Fibroblast of gingiva (primary cell): Measurements from ENCODE around the gene IQSEC1.

ENCODE experiments used
- DNase-seq: peaks from one replicate; pipeline ENCODE4 v3.0.0-alpha.2; 2011; ENCODE audit warnings: low read depth

IQSEC1 gene

GRCh38 chr3:13073326-13074005 is at the start of gene IQSEC1:
IQSEC1 (minus strand) TSS chr3:13073429; CDS start chr3:13073014, 415 bp downstream.
- no peak for DNase-seq

DNA sequence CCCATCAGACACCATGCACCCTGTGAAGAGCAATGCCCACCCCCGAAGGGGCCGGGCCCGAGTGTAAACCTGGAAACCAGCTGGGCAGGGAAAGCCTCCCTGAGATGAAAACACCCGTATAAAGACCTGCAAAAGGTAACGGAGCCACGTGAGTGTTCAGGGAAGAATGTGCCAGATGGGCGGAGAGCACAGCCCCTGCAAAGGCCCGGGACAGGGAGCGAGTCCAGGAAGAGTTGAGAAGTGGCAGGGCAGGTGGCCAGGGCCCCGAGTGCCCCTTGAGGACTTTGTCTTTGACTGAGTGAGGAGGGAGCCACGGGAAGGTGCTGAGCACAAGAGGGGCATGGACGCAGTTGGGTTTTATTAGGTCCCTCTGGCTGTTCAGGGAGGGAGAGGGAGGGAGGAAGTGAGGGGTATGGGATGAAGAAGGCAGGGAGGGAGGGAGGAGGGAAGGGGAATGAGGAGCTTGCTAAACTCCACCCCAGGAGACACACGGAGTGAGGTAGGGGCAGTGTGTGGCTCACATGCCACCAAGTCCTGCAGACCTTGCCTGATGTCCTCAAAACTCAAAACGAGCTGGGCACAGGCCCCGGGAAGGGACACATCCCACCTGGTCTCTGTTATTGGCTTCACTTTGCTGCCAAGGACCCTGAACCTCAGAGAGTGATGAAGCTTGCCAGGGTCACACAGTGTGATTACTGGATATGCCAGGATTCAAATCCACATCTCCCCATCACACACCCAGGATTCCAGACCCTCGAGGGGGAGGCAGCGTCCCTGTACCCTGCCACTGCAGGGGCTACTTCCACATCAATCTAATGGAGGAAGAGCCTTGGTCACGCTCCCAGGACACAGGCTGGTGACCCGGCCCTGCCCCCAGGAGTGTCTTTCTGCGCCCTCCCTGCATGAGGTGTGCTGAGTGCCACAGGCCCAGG is 49.1 kb upstream of the IQSEC1 start:
- no peak for DNase-seq

DNA sequence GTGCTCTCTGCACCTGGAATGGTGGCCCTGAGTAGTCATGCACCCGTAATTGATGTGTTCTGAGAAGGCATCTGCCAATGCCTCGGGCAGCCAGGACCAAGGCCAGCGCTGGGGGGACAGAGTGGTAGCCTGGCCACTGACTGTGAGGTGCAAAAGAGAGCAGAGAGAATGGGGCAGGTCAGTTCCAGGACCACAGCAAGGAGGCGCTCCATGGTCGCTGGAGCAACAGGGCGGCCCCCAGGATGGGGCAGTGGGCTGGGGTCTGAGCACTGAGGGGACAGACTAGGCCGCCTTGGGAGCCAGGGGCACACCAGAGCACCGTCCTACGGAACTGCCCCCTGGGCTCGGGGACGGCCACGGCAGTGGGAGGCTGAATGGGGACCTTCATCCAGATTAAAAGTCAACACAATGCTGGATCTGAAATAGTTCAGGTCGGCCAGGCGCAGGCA is 48.3 kb upstream of the IQSEC1 start:
- DNase-seq: no peak

- DNase-seq: no peak
Measured at GRCh38 chr3:13120928-13121552, 47.8 kb upstream of the IQSEC1 start.

DNA sequence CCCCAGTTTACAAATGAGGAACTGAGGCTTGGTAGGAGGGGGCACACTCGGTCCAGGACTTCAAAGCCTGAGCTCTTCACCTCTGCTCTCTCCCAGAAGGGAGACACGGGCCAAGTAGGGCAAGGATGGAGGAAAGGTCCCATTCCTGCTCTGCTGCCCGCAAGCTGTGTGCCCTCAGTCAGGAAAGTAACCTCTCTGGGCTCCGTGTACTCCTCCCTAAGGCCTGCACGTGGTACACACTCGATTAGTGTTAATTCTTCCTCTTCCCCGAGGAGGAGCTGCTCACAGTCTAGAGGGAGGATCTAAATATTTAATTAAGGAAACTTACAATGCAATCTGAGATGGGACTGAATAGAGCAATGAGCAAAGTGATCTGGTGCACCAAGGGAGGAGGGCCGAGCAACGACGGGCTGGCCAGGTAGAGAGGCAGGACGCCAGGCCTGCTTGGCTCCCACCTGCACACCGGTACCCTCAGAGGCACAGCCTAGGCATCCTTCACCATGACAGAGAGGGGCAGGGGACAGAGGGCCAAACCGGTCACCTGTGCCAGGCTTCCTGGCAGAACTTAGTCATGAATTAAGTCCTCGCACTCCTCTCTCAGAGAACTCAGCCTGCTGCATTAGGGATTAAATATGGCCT is 47.2 kb upstream of the IQSEC1 start:
- no peak for DNase-seq

DNA sequence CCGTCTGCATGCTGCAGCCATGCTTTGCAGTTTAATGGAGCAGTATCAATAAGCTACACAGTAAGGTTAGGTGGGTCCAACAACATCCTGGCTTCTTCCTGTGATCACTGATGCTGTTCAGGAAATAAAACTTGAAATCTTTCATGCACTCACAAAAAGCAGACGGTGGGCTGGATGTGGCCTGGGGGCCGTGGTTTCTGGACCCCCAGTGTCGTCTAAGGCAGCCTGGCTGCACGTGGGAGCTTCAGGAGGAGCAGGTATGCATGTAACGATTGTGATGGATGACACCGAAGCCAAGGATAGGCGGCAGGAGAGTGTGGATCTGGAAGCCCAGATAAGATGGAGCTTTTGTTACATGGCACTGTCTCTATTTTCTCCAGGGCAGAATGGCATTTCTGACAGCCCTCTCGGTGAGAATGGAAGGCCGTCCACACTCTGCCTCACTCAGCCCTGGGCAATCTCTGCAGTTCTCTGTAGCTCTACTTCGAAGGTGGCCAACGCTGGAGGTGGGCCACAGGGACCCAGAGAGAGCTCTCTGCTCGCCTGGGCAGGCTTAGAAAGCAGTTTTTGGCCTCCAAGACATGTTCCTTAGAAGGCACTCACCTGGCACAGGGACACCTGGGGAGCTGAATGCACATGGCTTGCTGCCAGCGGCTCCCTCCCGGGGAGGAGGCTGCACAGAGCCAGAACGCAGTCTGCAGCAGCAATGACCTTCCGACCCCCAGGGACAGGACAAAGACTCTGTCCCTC is 46.4 kb upstream of the IQSEC1 start:
- DNase-seq: no peak

DNA sequence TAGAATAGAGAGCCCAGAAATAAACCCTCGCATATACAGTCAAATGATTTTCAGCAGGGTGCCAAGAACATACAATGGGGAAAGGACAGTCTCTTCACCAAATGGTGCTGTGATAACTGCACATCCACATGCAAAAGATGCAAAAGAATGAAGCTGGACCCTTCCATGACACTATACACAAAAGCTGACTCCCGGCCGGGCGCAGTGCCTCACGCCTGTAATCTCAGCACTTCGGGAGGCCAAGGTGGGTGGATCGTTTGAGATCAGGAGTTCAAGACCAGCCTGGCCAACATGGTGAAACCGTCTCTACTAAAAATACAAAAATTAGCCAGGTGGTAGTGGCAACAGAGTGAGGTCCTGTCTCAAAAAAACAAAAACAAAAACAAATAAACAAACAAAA is 43.2 kb upstream of the IQSEC1 start:
- DNase-seq: no peak

DNA sequence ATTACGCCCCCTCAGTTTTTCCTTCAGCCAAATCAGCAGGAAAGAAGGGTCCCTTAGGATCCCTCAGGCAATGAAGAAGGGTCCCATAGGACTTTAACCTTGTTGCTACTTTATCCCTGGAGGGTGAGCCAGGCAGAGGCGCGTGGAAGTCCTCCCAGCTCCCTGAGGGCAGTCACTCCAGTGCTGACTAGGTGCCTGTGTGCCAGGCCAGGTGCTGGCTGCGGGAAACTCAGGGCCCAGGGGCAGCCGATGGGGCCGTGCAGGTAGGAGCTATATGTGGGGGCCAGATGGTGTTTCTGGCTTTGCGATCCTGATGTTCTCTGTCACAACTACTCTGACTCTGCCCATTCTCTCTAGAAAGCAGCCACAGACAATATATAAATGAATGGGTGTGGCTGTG is 42.8 kb upstream of the IQSEC1 start:
- no peak for DNase-seq

DNA sequence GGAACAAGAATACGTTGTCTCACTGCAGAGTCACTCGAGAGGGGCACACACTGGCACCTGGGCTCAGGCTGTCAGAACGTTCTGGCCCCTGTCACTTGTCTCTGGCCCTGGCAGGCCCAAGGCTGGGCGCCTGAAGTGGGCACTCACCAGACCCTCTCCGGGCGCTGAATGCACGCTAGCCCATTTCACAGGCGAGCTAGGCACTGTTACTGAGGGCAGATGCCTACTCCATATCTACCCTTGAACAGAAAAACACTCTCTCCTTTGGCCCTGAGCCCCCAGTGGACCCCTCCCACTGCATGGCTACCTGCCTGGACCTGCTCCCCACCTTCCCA is 42.3 kb upstream of the IQSEC1 start:
- no peak for DNase-seq

DNA sequence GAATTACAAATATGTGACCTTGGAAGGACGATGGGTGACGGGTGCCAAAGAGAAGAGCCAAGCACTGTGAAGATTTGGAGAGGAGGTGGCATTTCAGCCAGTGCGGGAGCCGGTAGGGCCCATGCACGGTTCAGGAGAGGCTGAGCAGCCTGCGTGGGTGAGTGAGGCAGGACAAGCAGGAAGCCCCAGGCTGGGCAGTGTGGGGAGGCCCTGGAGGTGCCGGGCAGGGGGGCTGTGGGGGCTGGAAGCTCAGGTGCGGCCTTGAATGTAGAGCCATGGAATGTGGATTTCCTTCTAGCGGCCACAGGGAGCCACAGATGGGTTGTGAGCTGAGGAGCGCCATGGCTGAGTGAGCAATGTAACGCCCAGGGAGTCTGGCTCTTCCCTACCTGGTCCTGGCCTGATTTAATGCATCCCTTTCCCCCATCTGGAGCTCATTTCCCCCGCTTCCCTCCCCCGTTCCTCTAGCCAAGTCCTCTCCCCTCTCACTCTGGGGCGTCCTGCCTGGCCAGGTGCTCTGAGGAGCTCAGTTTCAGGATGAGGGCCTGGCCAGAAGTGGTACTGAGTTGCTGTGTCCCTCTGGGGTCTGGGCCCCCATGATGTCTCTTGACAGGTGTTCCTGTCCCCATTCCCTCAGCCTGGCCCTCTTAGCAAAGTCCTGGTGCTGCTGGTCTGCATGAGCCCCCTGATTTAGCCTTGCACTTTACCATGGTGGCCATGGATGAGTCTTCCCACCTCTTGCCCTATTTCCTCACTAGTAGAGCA is 41.8 kb upstream of the IQSEC1 start:
- no peak for DNase-seq

DNA sequence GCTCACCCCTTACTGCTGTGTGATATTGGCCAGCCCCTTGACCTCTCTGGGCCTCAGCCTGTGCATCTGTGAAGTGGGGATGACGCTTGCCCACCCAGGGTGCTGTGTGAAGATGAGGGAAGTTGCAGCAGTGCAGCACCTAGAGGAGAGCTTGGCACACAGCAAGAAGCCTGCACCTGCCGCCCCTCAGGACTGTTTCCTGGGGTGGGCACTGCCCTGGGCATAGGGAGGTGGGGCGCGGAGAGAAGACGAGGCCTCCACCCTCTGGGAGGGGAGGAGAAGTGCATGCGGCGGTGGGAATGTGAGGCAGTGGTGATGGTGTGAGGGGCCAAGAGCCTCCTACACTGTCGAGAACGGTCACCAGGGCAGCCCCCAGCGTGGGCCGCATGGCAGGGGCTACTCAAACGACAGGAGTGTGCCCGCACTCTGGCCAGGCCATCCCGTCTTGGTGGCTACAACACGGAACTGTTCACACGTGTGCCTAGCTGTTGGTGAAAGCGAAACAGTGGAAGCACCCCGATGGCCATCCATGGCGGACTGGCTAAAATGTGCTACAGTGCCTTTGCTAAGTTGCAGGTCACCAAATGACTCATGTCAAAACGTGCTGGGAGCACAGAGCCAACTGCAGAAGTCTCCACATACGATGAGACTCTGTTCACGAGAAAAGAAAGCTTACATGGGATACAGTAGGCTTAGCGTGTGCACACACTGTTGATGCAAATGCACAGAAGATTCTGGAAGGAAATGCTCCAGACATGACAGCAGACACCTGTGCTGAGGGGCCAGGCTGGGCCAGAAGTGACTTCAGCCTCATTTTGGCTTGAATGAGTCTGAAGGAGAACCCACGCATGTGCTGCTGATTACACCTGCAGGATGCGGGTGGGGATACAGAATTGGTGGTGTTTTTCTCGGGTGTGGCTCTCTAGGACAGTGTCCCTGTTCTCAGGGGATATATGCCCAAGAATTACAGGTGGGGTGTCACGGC is 40.4 kb upstream of the IQSEC1 start:
- no peak for DNase-seq

- DNase-seq: no peak
Measured at GRCh38 chr3:13112521-13113345, 39.5 kb upstream of the IQSEC1 start.

- no peak for DNase-seq
Measured at GRCh38 chr3:13111873-13112520, 38.8 kb upstream of the IQSEC1 start.

- DNase-seq: no peak
Measured at GRCh38 chr3:13111173-13111872, 38.1 kb upstream of the IQSEC1 start.

DNA sequence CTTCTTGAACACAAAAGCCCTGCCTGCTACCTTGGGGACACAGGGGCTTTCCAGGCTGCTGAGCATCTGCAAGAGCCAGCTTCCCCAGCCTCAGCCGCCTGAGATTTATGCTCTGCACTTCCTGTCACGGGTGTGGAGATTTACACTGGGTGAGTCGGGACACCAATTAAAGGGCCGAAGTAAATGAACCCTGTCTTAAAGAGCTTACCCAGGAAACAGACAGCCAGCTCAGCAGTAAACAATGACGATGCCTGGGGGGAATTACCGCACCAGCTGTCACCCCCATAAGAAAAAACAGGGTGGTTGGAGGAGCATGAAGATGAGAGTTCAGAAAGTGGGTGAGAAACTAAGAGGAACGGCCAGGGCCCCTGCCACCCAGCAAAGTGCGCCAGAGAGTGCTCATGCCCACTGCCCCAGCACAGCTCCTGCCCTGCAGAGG is 37.5 kb upstream of the IQSEC1 start:
- DNase-seq: no peak

DNA sequence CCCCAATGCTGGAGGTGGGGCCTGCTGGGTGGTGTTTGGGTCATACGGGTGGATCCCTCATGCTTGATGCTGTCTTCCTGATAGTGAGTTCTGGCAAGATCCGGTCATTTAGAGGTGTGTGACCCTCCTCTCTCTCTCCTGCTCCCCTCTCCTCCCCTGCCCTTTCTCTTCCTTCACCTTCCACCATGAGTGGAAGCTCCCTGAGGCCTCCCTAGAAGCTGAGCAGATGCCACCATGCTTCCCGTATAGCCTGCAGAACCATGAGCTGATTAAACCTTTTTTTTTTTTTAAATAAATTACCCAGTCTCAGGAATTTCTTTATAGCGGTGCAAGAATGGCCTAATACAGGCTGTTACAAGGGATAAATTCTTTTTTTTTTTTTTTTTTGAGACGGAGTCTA is 36.3 kb upstream of the IQSEC1 start:
- DNase-seq: no peak

DNA sequence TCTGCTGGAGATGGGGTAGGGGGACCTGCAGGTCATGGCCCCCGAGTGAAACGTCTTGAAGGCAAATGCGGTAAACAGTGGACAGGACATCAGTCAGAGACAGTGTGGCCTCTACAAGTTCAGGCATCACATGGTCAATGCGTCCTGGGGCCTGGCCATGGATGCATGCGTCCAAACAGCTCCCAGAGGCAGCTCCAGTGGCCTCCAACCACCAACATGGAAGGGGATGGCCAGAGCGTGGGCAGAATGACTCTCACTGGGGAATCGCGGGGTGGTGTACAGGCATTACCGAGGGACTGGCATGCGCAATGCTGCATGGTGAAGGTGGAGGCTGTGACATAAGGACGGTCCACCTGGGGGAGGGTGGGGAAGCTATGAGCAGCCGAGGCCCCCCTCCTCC is 35.6 kb upstream of the IQSEC1 start:
- no peak for DNase-seq

DNA sequence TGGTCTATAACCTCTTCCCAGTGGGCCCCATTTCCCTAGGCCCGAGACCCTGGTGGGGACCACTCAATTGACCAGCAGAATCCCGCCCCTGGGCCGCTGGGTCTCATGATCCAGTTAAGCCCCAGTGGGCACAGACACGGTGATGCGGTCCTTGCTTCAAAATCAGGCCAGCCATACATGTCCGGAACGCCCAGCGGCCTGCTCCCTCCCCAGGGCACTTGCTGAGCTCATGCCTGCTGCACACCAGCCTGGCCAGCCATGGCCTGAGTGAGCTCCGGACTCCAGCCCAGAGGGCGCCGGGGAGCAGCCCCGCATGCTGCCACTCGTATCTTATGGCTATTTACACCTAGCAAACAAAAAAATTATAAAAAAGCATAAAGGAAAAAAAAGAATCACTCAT is 34.4 kb upstream of the IQSEC1 start:
- DNase-seq: no peak
